Measurements from ENCODE around the gene FCHSD1. TPM values are rescaled to one million over a fixed set of nuclear protein-coding genes. Genes with fewer than 3 reads are reported as not detected.
A peak's percentile ranks its signal among the peaks of the same experiment; 100 is the strongest.

The FCHSD1 gene
- total and polyA plus RNA-seq, 10 donors = 20.4 to 67.3 (median 45.6) TPM

DNA sequence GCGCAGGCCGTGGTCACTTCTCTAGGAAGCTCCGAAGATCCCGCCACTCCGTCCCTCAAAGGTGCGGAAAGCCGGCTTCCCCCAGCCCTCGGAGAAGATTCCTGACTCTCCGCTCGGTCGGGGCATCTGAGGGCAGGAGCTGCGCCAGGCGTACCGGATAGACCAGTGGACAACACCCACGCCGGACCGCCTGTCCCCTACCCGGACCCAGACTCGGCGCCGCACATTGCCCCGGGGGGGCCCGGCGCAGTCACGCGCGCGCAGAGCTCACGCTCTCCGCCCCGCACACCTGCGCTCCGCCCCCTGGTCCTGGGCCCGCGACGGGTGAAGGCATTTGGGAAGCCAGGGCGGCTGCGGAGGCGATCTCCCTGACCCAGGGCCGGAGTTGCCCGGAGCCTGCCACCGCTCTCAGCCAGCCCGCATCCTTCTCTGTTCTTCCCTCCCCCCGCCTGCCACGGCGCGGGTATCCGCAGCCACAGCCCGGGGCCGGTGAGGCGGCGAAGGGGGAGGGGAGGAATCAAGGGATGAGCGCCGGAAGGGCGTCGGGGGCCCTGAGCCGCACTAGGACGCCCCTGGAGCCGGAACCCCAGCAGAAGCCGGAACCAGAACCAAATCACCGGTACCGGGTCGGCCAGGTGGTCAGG lies 14.0 kb downstream of the FCHSD1 start:
- Histone ChIP-seq H3K9me3 (no peaks in the 10 kb centered on the region), H3K4me3 (peak overlapping the region; percentile 54 to 96 (median 82)), H3K36me3 (peaks cover 0 to 50% (median 12%) of the 10 kb centered on the region in 6 donors), H3K27me3 (replicated peaks in 1 of 7) (no peaks in the 10 kb centered on the region), H3K4me1 (peaks cover 20 to 61% (median 44%) of the 10 kb centered on the region in 6 donors), H3K27ac (peak overlapping the region; percentile 63 to 89 (median 80))
- TF ChIP-seq POLR2A (IDR thresholded peaks at IDR 0.05) = no peak
- peak in 1 of 3 donors; percentile 52 for TF ChIP-seq POLR2AphosphoS5 (IDR thresholded peaks at IDR 0.05)
- TF ChIP-seq, protein P1, sequence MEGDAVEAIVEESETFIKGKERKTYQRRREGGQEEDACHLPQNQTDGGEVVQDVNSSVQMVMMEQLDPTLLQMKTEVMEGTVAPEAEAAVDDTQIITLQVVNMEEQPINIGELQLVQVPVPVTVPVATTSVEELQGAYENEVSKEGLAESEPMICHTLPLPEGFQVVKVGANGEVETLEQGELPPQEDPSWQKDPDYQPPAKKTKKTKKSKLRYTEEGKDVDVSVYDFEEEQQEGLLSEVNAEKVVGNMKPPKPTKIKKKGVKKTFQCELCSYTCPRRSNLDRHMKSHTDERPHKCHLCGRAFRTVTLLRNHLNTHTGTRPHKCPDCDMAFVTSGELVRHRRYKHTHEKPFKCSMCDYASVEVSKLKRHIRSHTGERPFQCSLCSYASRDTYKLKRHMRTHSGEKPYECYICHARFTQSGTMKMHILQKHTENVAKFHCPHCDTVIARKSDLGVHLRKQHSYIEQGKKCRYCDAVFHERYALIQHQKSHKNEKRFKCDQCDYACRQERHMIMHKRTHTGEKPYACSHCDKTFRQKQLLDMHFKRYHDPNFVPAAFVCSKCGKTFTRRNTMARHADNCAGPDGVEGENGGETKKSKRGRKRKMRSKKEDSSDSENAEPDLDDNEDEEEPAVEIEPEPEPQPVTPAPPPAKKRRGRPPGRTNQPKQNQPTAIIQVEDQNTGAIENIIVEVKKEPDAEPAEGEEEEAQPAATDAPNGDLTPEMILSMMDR (IDR thresholded peaks at IDR 0.05 in 8 of 11, conservative IDR thresholded peaks at IDR 0.05 in 3 of 11) = no peak
- WGBS, 5 donors = 0 to 1% (median 0%) methylated on average over 25 to 63 of the region's 63 CpGs
- peak; percentile 92 for DNase-seq
- intact Hi-C loops (cut with DNase I; ENCODE audit: low total_unique reads) = no loop called here

DNA sequence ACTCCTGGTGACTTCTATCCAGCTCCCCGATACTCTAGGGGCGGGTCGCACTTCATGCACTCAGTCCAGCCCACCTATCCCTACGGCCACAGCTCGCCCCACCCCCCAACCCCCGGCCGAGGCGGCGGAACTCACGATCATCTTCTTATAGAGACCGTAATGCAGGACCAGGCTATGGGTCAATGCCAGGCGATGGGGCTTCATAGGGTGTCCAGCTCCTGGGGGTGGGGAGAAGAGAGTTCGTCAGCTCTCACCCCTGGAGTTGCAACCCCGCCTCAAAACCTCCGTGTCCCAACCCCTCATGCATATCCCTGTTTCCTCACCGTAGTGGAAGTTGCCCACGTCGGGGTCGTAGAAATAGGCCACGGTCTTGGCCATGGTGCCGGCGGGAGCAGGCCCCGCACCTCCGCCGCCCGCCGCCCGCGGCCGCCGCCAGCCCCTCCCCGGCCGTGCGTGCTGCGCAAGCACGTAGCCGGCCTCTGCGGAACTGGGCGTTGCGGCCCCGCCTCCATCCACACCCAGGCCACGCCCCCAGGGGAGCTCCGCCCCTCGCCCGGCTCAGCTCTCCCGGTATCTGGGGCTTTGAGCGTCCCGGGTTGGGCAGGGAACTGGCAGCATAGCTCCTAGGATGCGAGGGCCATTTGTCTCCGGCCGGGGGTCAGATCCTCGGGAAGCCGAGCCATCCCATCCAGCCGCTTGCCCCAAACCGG lies 14.7 kb downstream of the FCHSD1 start, which contains the start of the genes HDAC3 and RELL2:
TSS of gene HDAC3 (minus strand) at position 437 of the 710 bp plus-strand sequence. CDS start at position 378, 59 bp downstream.
TSS of gene RELL2 (plus strand) at position 585 of the 710 bp plus-strand sequence. CDS start 1,229 bp downstream, outside the sequence.
- H3K36me3 ChIP-seq = peaks cover 0 to 50% (median 14%) of the 10 kb centered on the region in 6 donors
- TF ChIP-seq POLR2A (IDR thresholded peaks at IDR 0.05) (peak in 2 of 3 donors; percentile 50 to 81), POLR2AphosphoS5 (IDR thresholded peaks at IDR 0.05) (peak; percentile 84 to 91 (median 89))
- TF ChIP-seq, protein P1 (IDR thresholded peaks at IDR 0.05 in 8 of 11, conservative IDR thresholded peaks at IDR 0.05 in 3 of 11) = peak in 3 of 11 experiments; percentile 11 to 22 (median 14)
- H3K27ac ChIP-seq = peak within 1 kb of the TSS; percentile 63 to 89 (median 80)
- H3K4me3 ChIP-seq = peak within 1 kb of the TSS; percentile 54 to 96 (median 82)
- DNase-seq = peak; percentile 99
- no peaks in the 10 kb centered on the region for H3K27me3 ChIP-seq (replicated peaks in 1 of 7)
- H3K9me3 ChIP-seq = no peaks in the 10 kb centered on the region
- WGBS, 5 donors = 0 to 1% (median 0%) methylated on average over 10 to 55 of the region's 55 CpGs
- intact Hi-C loops (cut with DNase I; ENCODE audit: low total_unique reads) = no loop called here
- peaks cover 20 to 68% (median 45%) of the 10 kb centered on the region in 6 donors for H3K4me1 ChIP-seq

DNA sequence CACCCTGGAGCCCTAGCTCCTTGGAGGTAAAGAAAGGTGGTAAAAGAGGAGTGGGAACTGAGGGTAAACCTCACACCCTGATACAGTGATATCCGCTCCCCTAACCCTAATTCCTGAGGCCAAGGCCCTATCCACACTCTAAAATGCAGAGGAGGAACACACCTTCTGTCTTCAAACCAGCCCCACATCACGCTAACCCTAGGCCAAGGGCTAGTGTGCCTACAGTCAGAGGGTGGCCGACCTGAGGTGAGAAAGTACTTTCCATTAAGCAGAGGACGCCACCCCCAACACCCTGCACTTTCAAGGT lies 15.2 kb downstream of the FCHSD1 start:
- 6 to 16% (median 14%) methylated on average over 4 of the region's 4 CpGs for WGBS, 5 donors
- H3K4me1 ChIP-seq = peaks cover 20 to 73% (median 45%) of the 10 kb centered on the region in 6 donors
- H3K27ac ChIP-seq = peak overlapping the region in 7 of 8 donors; percentile 63 to 89 (median 84)
- no peak for DNase-seq
- no peaks in the 10 kb centered on the region for H3K9me3 ChIP-seq
- peak overlapping the region; percentile 54 to 96 (median 82) for H3K4me3 ChIP-seq
- intact Hi-C loops (cut with DNase I; ENCODE audit: low total_unique reads) = no loop called here
- TF ChIP-seq POLR2AphosphoS5 (IDR thresholded peaks at IDR 0.05) = no peak
- no peak for TF ChIP-seq POLR2A (IDR thresholded peaks at IDR 0.05)
- TF ChIP-seq, protein P1 (IDR thresholded peaks at IDR 0.05 in 8 of 11, conservative IDR thresholded peaks at IDR 0.05 in 3 of 11) = no peak
- peaks cover 0 to 50% (median 14%) of the 10 kb centered on the region in 6 donors for H3K36me3 ChIP-seq
- H3K27me3 ChIP-seq (replicated peaks in 1 of 7) = no peaks in the 10 kb centered on the region

DNA sequence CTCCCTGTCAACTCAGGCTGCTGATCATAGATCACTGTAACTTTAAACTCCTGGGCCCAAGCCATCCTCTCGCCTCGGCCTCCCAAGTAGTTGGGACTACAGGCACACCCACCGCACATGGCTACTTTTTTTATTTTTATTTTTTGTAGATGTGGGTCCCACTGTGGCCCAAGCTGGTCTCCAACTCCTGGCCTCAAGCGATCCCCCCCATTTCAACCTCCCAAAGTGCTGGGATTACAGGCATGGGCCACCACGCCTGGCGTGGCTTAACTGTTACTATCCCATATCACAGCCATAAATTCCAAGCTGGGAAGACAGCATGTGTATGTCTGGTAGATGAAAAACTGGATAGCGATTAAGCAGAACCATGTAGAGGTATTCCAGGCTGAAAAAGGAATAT lies 15.6 kb downstream of the FCHSD1 start:
- Histone ChIP-seq H3K9me3 (no peaks in the 10 kb centered on the region), H3K27ac (peak overlapping the region in 1 of 8 donors; percentile 89), H3K36me3 (peaks cover 0 to 50% (median 13%) of the 10 kb centered on the region in 6 donors), H3K4me3 (peak overlapping the region; percentile 54 to 96 (median 82)), H3K4me1 (peaks cover 20 to 74% (median 45%) of the 10 kb centered on the region in 6 donors), H3K27me3 (replicated peaks in 1 of 7) (no peaks in the 10 kb centered on the region)
- no peak for TF ChIP-seq POLR2AphosphoS5 (IDR thresholded peaks at IDR 0.05)
- TF ChIP-seq, protein P1 (IDR thresholded peaks at IDR 0.05 in 8 of 11, conservative IDR thresholded peaks at IDR 0.05 in 3 of 11) = no peak
- TF ChIP-seq POLR2A (IDR thresholded peaks at IDR 0.05) = no peak
- DNase-seq = no peak
- WGBS, 5 donors = 78 to 90% (median 83%) methylated on average over 7 of the region's 7 CpGs
- intact Hi-C loops (cut with DNase I; ENCODE audit: low total_unique reads) = no loop called here

Measured in spleen (tissue), 11 donors.